HCT116 (cell line): ENCODE data around the gene PCMTD2. TPM values are rescaled to one million over a fixed set of nuclear protein-coding genes. Genes with fewer than 3 reads are reported as not detected.

Source experiments
- ATAC-seq: fragments of 200-7000 bp; cut with Tn5 transposase; 2 replicates; pipeline ENCODE4 v1.9.1; 2020; ENCODE audit warnings: mild to moderate bottlenecking, moderate library complexity
- BruUV-seq: library from RNA; stranded (reverse); fragments of 400-500 nt; replicated peaks from 2 replicates; lab custom pipeline; 2021; lab: Mats Ljungman, UMichigan
- CTCF ChIA-PET: fragments of 300-600 bp; sonication (Branson Sonifier 250); formaldehyde crosslinking; loops from one replicate; lab custom pipeline; 2021; ENCODE audit warnings: antibody characterized with exemption; lab: Charles Lee
- POLR2A ChIA-PET: fragments of 300-600, 350-600 bp; sonication (Branson Sonifier 250); formaldehyde crosslinking; loops from one replicate; lab custom pipeline; 2021; ENCODE audit warnings: antibody characterized with exemption; lab: Charles Lee
- RAD21 ChIA-PET, 2 experiments: fragments of 300-600 bp; sonication (Branson Sonifier 250); formaldehyde crosslinking; loops; one replicate each; lab custom pipeline; 2023; ENCODE audit warnings: low total read pairs in 2 of 2; ENCODE audit not compliant: uncharacterized antibody in 2 of 2, unreplicated experiment in 2 of 2, low non-redundant PET in 1 of 2; lab: Charles Lee
- DNase-seq: peaks from one replicate; pipeline ENCODE4 v3.0.0-alpha.2; 2010; ENCODE audit warnings: low read depth, low spot score
- H2AFZ ChIP-seq: fragments of 200-600 bp; shearing (Covaris generic), sonication (generic); 2 replicates; pipeline ENCODE4 v1.6.1; 2017; ENCODE audit warnings: low read depth, mixed run types, mixed read lengths, antibody characterized with exemption, low read length; ENCODE audit not compliant: poor library complexity, severe bottlenecking
- H3K27ac ChIP-seq: 2 replicates; pipeline ENCODE4 v1.5.1; 2012; ENCODE audit warnings: low read depth, low read length
- H3K27me3 ChIP-seq: fragments of 200-600 bp; sonication (generic); 2 replicates; pipeline ENCODE4 v1.6.1; 2016; ENCODE audit warnings: mixed run types, low read length, mixed read lengths; ENCODE audit not compliant: insufficient read depth
- H3K36me3 ChIP-seq, 2 experiments: fragments of 200-500 bp in 1 of 2; fragments of 200-600 bp in 1 of 2; sonication (Bioruptor generic) in 1 of 2; sonication (generic) in 1 of 2; 2 replicates each; pipeline versions ENCODE4 v1.5.1 to v1.6.1; 2014 to 2016; ENCODE audit warnings: low read length in 2 of 2, inconsistent platforms in 1 of 2, mixed read lengths in 1 of 2, mixed run types in 1 of 2; ENCODE audit not compliant: insufficient read depth in 2 of 2, control insufficient read depth in 1 of 2
- H3K4me1 ChIP-seq, 2 experiments: fragments of 200-600 bp in 1 of 2; sonication (generic) in 1 of 2; 2 replicates each; pipeline versions ENCODE4 v1.5.1 to v1.6.1; 2012 to 2017; ENCODE audit warnings: low read length in 2 of 2, inconsistent platforms in 1 of 2, mild to moderate bottlenecking in 1 of 2, mixed read lengths in 1 of 2, mixed run types in 1 of 2, moderate library complexity in 1 of 2; ENCODE audit not compliant: insufficient read depth in 2 of 2, control insufficient read depth in 1 of 2
- H3K4me2 ChIP-seq: fragments of 200-600 bp; sonication (generic); 2 replicates; pipeline ENCODE4 v1.6.1; 2017; ENCODE audit warnings: mixed run types, low read length, mixed read lengths
- H3K4me3 ChIP-seq, 2 experiments: fragments of 200-600 bp in 1 of 2; sonication (generic) in 1 of 2; replicated peaks in 1 of 2; 2 replicates each; pipeline ENCODE4 v1.5.1; 2011 to 2016; ENCODE audit warnings: low read length in 2 of 2, control low read depth in 1 of 2, low read depth in 1 of 2, mild to moderate bottlenecking in 1 of 2, mixed read lengths in 1 of 2, mixed run types in 1 of 2
- H3K79me2 ChIP-seq: fragments of 200-600 bp; sonication (generic); 2 replicates; pipeline ENCODE4 v1.6.1; 2017; ENCODE audit warnings: mild to moderate bottlenecking, mixed run types, low read length, moderate library complexity, mixed read lengths; ENCODE audit not compliant: insufficient read depth
- H3K9ac ChIP-seq: fragments of 200-600 bp; sonication (generic); 2 replicates; pipeline ENCODE4 v1.6.1; 2016; ENCODE audit warnings: low read length, mixed read lengths
- H3K9me2 ChIP-seq: fragments of 200-600 bp; sonication (generic), shearing (Covaris generic); 2 replicates; pipeline ENCODE4 v1.6.1; 2017; ENCODE audit warnings: mixed run types, mild to moderate bottlenecking, moderate library complexity; ENCODE audit not compliant: insufficient read depth
- H3K9me3 ChIP-seq, 2 experiments: fragments of 200-500 bp in 1 of 2; fragments of 200-600 bp in 1 of 2; sonication (Bioruptor generic) in 1 of 2; sonication (generic) in 1 of 2; 2 replicates each; pipeline ENCODE4 v1.6.1; 2014 to 2017; ENCODE audit warnings: low read length in 2 of 2, mixed read lengths in 2 of 2, inconsistent platforms in 1 of 2, low read depth in 1 of 2, mild to moderate bottlenecking in 1 of 2, mixed run types in 1 of 2, moderate library complexity in 1 of 2; ENCODE audit not compliant: control insufficient read depth in 1 of 2, insufficient read depth in 1 of 2
- H4K20me1 ChIP-seq: fragments of 200-600 bp; sonication (generic), shearing (Covaris generic); 2 replicates; pipeline ENCODE4 v1.6.1; 2017; ENCODE audit warnings: mixed run types, mild to moderate bottlenecking, moderate library complexity; ENCODE audit not compliant: insufficient read depth
- CEBPB ChIP-seq: IDR thresholded peaks from 2 replicates; pipeline ENCODE4 v1.6.1; 2012; ENCODE audit warnings: low read depth
- CTCF ChIP-seq, 3 experiments: fragments of 200-600 bp in 1 of 3; sonication (generic) in 1 of 3; IDR thresholded peaks in 2 of 3; conservative IDR thresholded peaks in 1 of 3; 2 replicates each; pipeline ENCODE4 v1.5.1; 2012 to 2017; ENCODE audit warnings: low read depth in 2 of 3, low read length in 2 of 3, antibody characterized with exemption in 1 of 3, borderline replicate concordance in 1 of 3, control low read depth in 1 of 3, mild to moderate bottlenecking in 1 of 3, mixed read lengths in 1 of 3, mixed run types in 1 of 3, moderate library complexity in 1 of 3; ENCODE audit not compliant: insufficient read depth in 1 of 3
- EGR1 ChIP-seq: IDR thresholded peaks from 2 replicates; pipeline ENCODE4 v1.6.1; 2012; ENCODE audit warnings: low read depth
- ELF1 ChIP-seq: IDR thresholded peaks from 2 replicates; pipeline ENCODE4 v1.6.1; 2012; ENCODE audit warnings: low read depth, borderline replicate concordance
- EZH2 ChIP-seq: fragments of 200-600 bp; sonication (generic); IDR thresholded peaks from 2 replicates; pipeline ENCODE4 v1.6.1; 2017; ENCODE audit warnings: antibody characterized with exemption, mixed run types
- FOSL1 ChIP-seq: IDR thresholded peaks from 2 replicates; pipeline ENCODE4 v1.6.1; 2012; ENCODE audit warnings: low read depth
- JUND ChIP-seq: IDR thresholded peaks from 2 replicates; pipeline ENCODE4 v1.6.1; 2012
- MAX ChIP-seq: IDR thresholded peaks from 2 replicates; pipeline ENCODE4 v1.6.1; 2012
- POLR2A ChIP-seq: IDR thresholded peaks from 2 replicates; pipeline ENCODE4 v1.7.0; 2011; ENCODE audit warnings: borderline replicate concordance; ENCODE audit not compliant: insufficient read depth, insufficient read length; ENCODE audit errors: extremely low read depth
- POLR2AphosphoS5 ChIP-seq: IDR thresholded peaks from 2 replicates; pipeline ENCODE4 v1.6.1; 2011; ENCODE audit warnings: mild to moderate bottlenecking, low read depth, low read length, moderate library complexity
- RAD21 ChIP-seq: IDR thresholded peaks from 2 replicates; pipeline ENCODE4 v1.6.1; 2012; ENCODE audit warnings: low read depth, mild to moderate bottlenecking
- REST ChIP-seq: IDR thresholded peaks from 2 replicates; pipeline ENCODE4 v1.6.1; 2012; ENCODE audit warnings: low read depth
- SIN3A ChIP-seq: IDR thresholded peaks from 2 replicates; pipeline ENCODE4 v1.6.1; 2012; ENCODE audit warnings: low read depth
- SP1 ChIP-seq: IDR thresholded peaks from 2 replicates; pipeline ENCODE4 v1.6.1; 2012; ENCODE audit warnings: low read depth
- SRF ChIP-seq: IDR thresholded peaks from 2 replicates; pipeline ENCODE4 v1.6.1; 2012; ENCODE audit warnings: low read depth
- TCF7L2 ChIP-seq: IDR thresholded peaks from 2 replicates; pipeline ENCODE4 v1.7.0; 2011; ENCODE audit warnings: borderline replicate concordance, inconsistent platforms; ENCODE audit not compliant: insufficient read depth, insufficient read length; ENCODE audit errors: extremely low read depth
- YY1 ChIP-seq: IDR thresholded peaks from 2 replicates; pipeline ENCODE4 v1.6.1; 2011; ENCODE audit warnings: low read length, low read depth, moderate library complexity, mild to moderate bottlenecking; ENCODE audit not compliant: insufficient replicate concordance; ENCODE audit errors: extremely low read depth
- ZNF274 ChIP-seq: fragments of 200-500 bp; sonication (Bioruptor generic); IDR thresholded peaks from 2 replicates; pipeline ENCODE4 v1.6.1; 2014; ENCODE audit warnings: mild to moderate bottlenecking, low read depth, low read length, inconsistent platforms
- intact Hi-C: fragments of 100-400 bp; cut with micrococcal nuclease; formaldehyde crosslinking; loops from 2 replicates; pipeline ENCODE4 v1.10.0; 2022
- total RNA-seq: library from RNA; stranded (reverse); gene quantifications from one replicate; pipeline ENCODE4 v1.2.1, GENCODE V29; 2021; ENCODE audit not compliant: unreplicated experiment

Gene PCMTD2
- total RNA-seq, 1 experiment from 2014 or later: 44.7 TPM

GRCh38 chr20:64254571-64255360, 782 bp upstream of the PCMTD2 start (continued):
- TF ChIP-seq MAX: no peak

GRCh38 chr20:64256282-64256935, 861 bp downstream of the PCMTD2 start:
- Histone ChIP-seq H2AFZ (no peak overlapping the region), H3K9me3 (no peaks in the 10 kb centered on the region), H3K9ac (peak overlapping the region; percentile 78), H3K79me2 (peaks cover 21% of the 10 kb centered on the region), H3K27me3 (no peaks in the 10 kb centered on the region), H3K4me3 (peak overlapping the region; percentile 66 to 87), H3K36me3 (no peaks in the 10 kb centered on the region), H3K9me2 (no peaks in the 10 kb centered on the region), H3K4me1 (peaks cover 0 to 19% of the 10 kb centered on the region in 2 experiments; a peak in 3 of 4 replicates), H3K27ac (peak overlapping the region; percentile 69), H3K4me2 (peak overlapping the region; percentile 93), H4K20me1 (no peaks in the 10 kb centered on the region)
- DNase-seq (no peak), ATAC-seq (no peak)
- POLR2A ChIA-PET: interaction anchor here (0.9 kb wide), 1 partner anchor 22 kb away, joined by 3 read pairs; no protein-coding TSS in a partner anchor
- BruUV-seq: TSS peak; percentile 36
- intact Hi-C loops: no loop called here
- CTCF ChIA-PET: interaction anchor here (0.7 kb wide), 1 partner anchor 17 kb away, joined by 4 read pairs; no protein-coding TSS in a partner anchor
- RAD21 ChIA-PET: no interaction called here
- TF ChIP-seq POLR2A (no peak), SIN3A (no peak), ELF1 (no peak), ZNF274 (no peak), SRF (no peak), EZH2 (no peak), CTCF (IDR thresholded peaks at IDR 0.05 in 2 of 3, conservative IDR thresholded peaks at IDR 0.05 in 1 of 3; ENCODE audit: borderline replicate concordance in 1 of 3, insufficient read depth in 1 of 3, low read depth in 2 of 3, low read length in 2 of 3) (no peak), SP1 (no peak), JUND (no peak), FOSL1 (no peak), CEBPB (no peak), MAX (no peak), RAD21 (no peak), EGR1 (no peak), REST (no peak), YY1 (no peak), POLR2AphosphoS5 (no peak), TCF7L2 (no peak)
